GM12878 (cell line): ENCODE results near the gene C6orf120. TPM values are rescaled to one million over a fixed set of nuclear protein-coding genes. Genes with fewer than 3 reads are reported as not detected.

Source experiments
- FOS ChIP-seq: IDR thresholded peaks from 3 replicates; pipeline ENCODE4 v1.6.1; 2011; ENCODE audit warnings: borderline replicate concordance; ENCODE audit not compliant: insufficient read length; ENCODE audit errors: extremely low read depth
- IKZF1 ChIP-seq: fragments of 450-650 bp; conservative IDR thresholded peaks from 2 replicates; pipeline ENCODE4 v1.6.1; 2017; ENCODE audit warnings: antibody characterized with exemption, mild to moderate bottlenecking
- MEF2B ChIP-seq: fragments of 450-650 bp; IDR thresholded peaks from 2 replicates; pipeline ENCODE4 v1.6.1; 2018; ENCODE audit warnings: mild to moderate bottlenecking, moderate library complexity; ENCODE audit not compliant: partially characterized antibody, poor library complexity, severe bottlenecking
- MYC ChIP-seq: IDR thresholded peaks from 2 replicates; pipeline ENCODE4 v1.6.1; 2011; ENCODE audit warnings: mild to moderate bottlenecking, low read length, moderate library complexity, inconsistent platforms; ENCODE audit not compliant: insufficient read depth, insufficient replicate concordance, insufficient read length, severe bottlenecking
- SIX5 ChIP-seq: IDR thresholded peaks from 2 replicates; pipeline ENCODE4 v1.6.1; 2011; ENCODE audit warnings: mild to moderate bottlenecking, low read depth, low read length, moderate library complexity; ENCODE audit not compliant: severe bottlenecking
- SMAD1 ChIP-seq: fragments of 450-650 bp; IDR thresholded peaks from 2 replicates; pipeline ENCODE4 v1.6.1; 2018; ENCODE audit warnings: mild to moderate bottlenecking, low read depth; ENCODE audit not compliant: partially characterized antibody
- SUZ12 ChIP-seq: fragments of 200-600 bp; sonication (generic); IDR thresholded peaks from one replicate; pipeline ENCODE4 v1.6.1; 2018; ENCODE audit warnings: antibody characterized with exemption, mild to moderate bottlenecking; ENCODE audit not compliant: unreplicated experiment
- ZBED1 ChIP-seq: IDR thresholded peaks from 2 replicates; pipeline ENCODE4 v1.6.1; 2016; ENCODE audit warnings: borderline replicate concordance
- polyA plus RNA-seq, 11 experiments: library from polyadenylated mRNA; depleted of rRNA in 4 of 11; unstranded in 6 of 11; stranded (reverse) in 5 of 11; fragments of >200 nt; fragmentation: Nextera tagmentation in 4 of 11; fragmentation: Illumina TruSeq in 1 of 11; extraction: Ambion mirVana in 4 of 11; extraction: Trizol in 1 of 11; gene quantifications; 1 replicate in 1 of 11; 2 replicates in 10 of 11; pipeline versions ENCODE4 v1.2.1 to v1.2.3, GENCODE V29; 2011 to 2016; ENCODE audit warnings: inconsistent platforms in 2 of 11, missing spikeins in 2 of 11, low read depth in 1 of 11
- total RNA-seq, 4 experiments: library from RNA; depleted of rRNA in 3 of 4; stranded (reverse); fragments of >200 nt in 3 of 4; fragmentation: Illumina TruSeq in 1 of 4; extraction: Trizol in 1 of 4; gene quantifications; 2 replicates each; pipeline versions ENCODE4 v1.2.1 to v1.2.3, GENCODE V29; 2013 to 2021
- TF ChIP-seq, protein P1 (sequence below): fragments of 450-650 bp; formaldehyde crosslinking; IDR thresholded peaks from 2 replicates; pipeline ENCODE4 v1.4.0; 2020; ENCODE audit warnings: mild to moderate bottlenecking, moderate library complexity
- TF ChIP-seq, protein P2 (sequence below): fragments of 450-650 bp; IDR thresholded peaks from 2 replicates; pipeline ENCODE4 v1.6.1; 2017; ENCODE audit warnings: borderline replicate concordance

C6orf120 gene
- total and polyA plus RNA-seq, 10 of the 15 experiments (the other 5 are each of a cell fraction or from before 2014, with no cell fraction given): 3.6 to 23.9 (median 18.2) TPM

DNA sequence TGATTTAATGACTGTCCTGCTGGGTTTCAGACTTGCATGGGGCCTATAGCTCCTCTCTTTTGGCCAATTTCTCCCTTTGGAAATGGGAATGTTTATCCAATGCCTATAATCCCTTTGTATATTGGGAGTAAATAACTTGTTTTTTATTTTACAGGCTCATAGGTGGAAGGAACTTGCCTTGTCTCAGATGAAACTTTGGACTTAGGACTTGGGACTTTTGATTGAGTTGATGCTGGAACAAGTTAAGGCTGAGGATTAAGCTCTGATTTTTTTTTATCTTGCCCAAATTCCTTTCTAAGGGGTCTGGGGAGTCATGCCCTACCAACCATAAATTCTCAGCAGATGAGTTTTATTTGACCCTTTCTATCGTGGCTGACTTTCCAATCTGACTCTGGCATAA is 23.6 kb upstream of the C6orf120 start (continued):
- TF ChIP-seq, protein P1, sequence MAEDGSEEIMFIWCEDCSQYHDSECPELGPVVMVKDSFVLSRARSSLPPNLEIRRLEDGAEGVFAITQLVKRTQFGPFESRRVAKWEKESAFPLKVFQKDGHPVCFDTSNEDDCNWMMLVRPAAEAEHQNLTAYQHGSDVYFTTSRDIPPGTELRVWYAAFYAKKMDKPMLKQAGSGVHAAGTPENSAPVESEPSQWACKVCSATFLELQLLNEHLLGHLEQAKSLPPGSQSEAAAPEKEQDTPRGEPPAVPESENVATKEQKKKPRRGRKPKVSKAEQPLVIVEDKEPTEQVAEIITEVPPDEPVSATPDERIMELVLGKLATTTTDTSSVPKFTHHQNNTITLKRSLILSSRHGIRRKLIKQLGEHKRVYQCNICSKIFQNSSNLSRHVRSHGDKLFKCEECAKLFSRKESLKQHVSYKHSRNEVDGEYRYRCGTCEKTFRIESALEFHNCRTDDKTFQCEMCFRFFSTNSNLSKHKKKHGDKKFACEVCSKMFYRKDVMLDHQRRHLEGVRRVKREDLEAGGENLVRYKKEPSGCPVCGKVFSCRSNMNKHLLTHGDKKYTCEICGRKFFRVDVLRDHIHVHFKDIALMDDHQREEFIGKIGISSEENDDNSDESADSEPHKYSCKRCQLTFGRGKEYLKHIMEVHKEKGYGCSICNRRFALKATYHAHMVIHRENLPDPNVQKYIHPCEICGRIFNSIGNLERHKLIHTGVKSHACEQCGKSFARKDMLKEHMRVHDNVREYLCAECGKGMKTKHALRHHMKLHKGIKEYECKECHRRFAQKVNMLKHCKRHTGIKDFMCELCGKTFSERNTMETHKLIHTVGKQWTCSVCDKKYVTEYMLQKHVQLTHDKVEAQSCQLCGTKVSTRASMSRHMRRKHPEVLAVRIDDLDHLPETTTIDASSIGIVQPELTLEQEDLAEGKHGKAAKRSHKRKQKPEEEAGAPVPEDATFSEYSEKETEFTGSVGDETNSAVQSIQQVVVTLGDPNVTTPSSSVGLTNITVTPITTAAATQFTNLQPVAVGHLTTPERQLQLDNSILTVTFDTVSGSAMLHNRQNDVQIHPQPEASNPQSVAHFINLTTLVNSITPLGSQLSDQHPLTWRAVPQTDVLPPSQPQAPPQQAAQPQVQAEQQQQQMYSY (CRISPR knock-in tag): no peak
- TF ChIP-seq SUZ12 (no peak), FOS (no peak), MEF2B (no peak), SIX5 (no peak), ZBED1 (no peak), MYC (no peak), SMAD1 (no peak), IKZF1 (no peak)
- TF ChIP-seq, protein P2, sequence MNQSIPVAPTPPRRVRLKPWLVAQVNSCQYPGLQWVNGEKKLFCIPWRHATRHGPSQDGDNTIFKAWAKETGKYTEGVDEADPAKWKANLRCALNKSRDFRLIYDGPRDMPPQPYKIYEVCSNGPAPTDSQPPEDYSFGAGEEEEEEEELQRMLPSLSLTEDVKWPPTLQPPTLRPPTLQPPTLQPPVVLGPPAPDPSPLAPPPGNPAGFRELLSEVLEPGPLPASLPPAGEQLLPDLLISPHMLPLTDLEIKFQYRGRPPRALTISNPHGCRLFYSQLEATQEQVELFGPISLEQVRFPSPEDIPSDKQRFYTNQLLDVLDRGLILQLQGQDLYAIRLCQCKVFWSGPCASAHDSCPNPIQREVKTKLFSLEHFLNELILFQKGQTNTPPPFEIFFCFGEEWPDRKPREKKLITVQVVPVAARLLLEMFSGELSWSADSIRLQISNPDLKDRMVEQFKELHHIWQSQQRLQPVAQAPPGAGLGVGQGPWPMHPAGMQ: no peak
